GM21423 (cell line): ENCODE measurements around the gene TMEM129.

ENCODE experiments used
- ATAC-seq: cut with Tn5 transposase; IDR thresholded peaks from one replicate; pipeline ENCODE4 v1.9.1; 2021; ENCODE audit warnings: mild to moderate bottlenecking, moderate library complexity; ENCODE audit not compliant: unreplicated experiment

TMEM129 gene

GRCh38 chr4:1721666-1722550 lies 785 bp upstream of the TMEM129 start:
- ATAC-seq: no peak

- peak; percentile 11 for ATAC-seq
Measured at GRCh38 chr4:1720163-1720983, 750 bp downstream of the TMEM129 start.

- ATAC-seq: no peak
Measured at GRCh38 chr4:1718095-1718850, 2.9 kb downstream of the TMEM129 start.

- ATAC-seq: no peak
Measured at GRCh38 chr4:1717129-1718094, 3.7 kb downstream of the TMEM129 start.

GRCh38 chr4:1716065-1716945 lies 4.8 kb downstream of the TMEM129 start:
- ATAC-seq: no peak

GRCh38 chr4:1715002-1715758 lies 5.9 kb downstream of the TMEM129 start:
- no peak for ATAC-seq

GRCh38 chr4:1714303-1715001 lies 6.7 kb downstream of the TMEM129 start:
- ATAC-seq: no peak

GRCh38 chr4:1713003-1713851 lies 7.9 kb downstream of the TMEM129 start:
- ATAC-seq: no peak

GRCh38 chr4:1712216-1713002 lies 8.7 kb downstream of the TMEM129 start, which contains the start of gene SLBP:
SLBP (minus strand) TSS chr4:1712319; CDS start chr4:1712188, 131 bp downstream.
- peak; percentile 73 for ATAC-seq

- peak; percentile 2 for ATAC-seq
Measured at GRCh38 chr4:1711571-1712215, 9.4 kb downstream of the TMEM129 start.

GRCh38 chr4:1711055-1711570 lies 10.0 kb downstream of the TMEM129 start:
- ATAC-seq: no peak

GRCh38 chr4:1708581-1708980 lies 12.5 kb downstream of the TMEM129 start:
- ATAC-seq: no peak

- ATAC-seq: no peak
Measured at GRCh38 chr4:1706358-1706757, 14.8 kb downstream of the TMEM129 start.

GRCh38 chr4:1705732-1706131 lies 15.4 kb downstream of the TMEM129 start:
- ATAC-seq: no peak

- no peak for ATAC-seq
Measured at GRCh38 chr4:1703867-1704266, 17.3 kb downstream of the TMEM129 start.
